NB4 (cell line): ENCODE results near the gene MARK1.

Source experiments
- CTCF ChIP-seq: IDR thresholded peaks from one replicate; pipeline ENCODE4 v1.5.1; 2012; ENCODE audit warnings: low read depth, low read length
- MAX ChIP-seq: IDR thresholded peaks from 2 replicates; pipeline ENCODE4 v1.6.1; 2011; ENCODE audit warnings: low read depth, low read length
- POLR2A ChIP-seq: IDR thresholded peaks from 2 replicates; pipeline ENCODE4 v1.6.1; 2011; ENCODE audit warnings: mild to moderate bottlenecking; ENCODE audit not compliant: insufficient read length; ENCODE audit errors: extremely low read depth

- TF ChIP-seq MAX (no peak), CTCF (no peak), POLR2A (no peak)
Observed at GRCh38 chr1:220696863-220697231, 168.9 kb downstream of the MARK1 start.
